ENCODE measurements around the gene HIVEP3. TPM values are rescaled to one million over a fixed set of nuclear protein-coding genes. Genes with fewer than 3 reads are reported as not detected.

The HIVEP3 gene
- total and polyA plus RNA-seq, 8 donors: 1.8 to 65.3 (median 3.8) TPM

DNA sequence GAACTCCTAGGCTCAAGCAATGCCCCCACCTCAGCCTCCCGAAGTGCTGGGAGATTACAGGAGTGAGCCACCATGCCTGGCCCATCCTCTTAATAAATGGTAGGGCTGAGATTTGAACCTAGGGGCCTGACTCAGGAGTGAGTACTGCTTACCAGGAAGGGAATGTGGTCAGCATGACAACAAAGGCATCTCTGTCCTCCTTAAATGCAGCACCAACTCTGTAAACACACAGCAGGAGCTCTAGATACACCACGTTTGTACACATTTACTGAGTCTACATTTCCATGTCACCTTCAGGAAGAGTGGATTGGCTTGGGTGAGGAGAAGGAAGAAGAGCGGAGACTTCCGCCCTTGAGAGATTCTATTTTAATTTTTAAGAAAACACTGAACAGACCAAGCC, 38.5 kb downstream of the HIVEP3 start:
- Histone ChIP-seq H3K9me3 (no peaks in the 10 kb centered on the region), H3K27me3 (no peaks in the 10 kb centered on the region), H3K4me3 (no peak overlapping the region), H3K36me3 (no peaks in the 10 kb centered on the region), H3K4me1 (peaks cover 0 to 38% (median 20%) of the 10 kb centered on the region in 4 donors), H3K27ac (no peak overlapping the region)
- DNase-seq: no peak
- intact Hi-C loops (cut with DNase I; ENCODE audit: low total_unique reads): no loop called here
- 54 to 81% (median 68%) methylated on average over 3 to 4 of the region's 4 CpGs for WGBS, 5 donors
- no peak for TF ChIP-seq POLR2A (IDR thresholded peaks at IDR 0.05)
- TF ChIP-seq EP300 (IDR thresholded peaks at IDR 0.05): no peak
- TF ChIP-seq, protein P1, sequence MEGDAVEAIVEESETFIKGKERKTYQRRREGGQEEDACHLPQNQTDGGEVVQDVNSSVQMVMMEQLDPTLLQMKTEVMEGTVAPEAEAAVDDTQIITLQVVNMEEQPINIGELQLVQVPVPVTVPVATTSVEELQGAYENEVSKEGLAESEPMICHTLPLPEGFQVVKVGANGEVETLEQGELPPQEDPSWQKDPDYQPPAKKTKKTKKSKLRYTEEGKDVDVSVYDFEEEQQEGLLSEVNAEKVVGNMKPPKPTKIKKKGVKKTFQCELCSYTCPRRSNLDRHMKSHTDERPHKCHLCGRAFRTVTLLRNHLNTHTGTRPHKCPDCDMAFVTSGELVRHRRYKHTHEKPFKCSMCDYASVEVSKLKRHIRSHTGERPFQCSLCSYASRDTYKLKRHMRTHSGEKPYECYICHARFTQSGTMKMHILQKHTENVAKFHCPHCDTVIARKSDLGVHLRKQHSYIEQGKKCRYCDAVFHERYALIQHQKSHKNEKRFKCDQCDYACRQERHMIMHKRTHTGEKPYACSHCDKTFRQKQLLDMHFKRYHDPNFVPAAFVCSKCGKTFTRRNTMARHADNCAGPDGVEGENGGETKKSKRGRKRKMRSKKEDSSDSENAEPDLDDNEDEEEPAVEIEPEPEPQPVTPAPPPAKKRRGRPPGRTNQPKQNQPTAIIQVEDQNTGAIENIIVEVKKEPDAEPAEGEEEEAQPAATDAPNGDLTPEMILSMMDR (IDR thresholded peaks at IDR 0.05): no peak

DNA sequence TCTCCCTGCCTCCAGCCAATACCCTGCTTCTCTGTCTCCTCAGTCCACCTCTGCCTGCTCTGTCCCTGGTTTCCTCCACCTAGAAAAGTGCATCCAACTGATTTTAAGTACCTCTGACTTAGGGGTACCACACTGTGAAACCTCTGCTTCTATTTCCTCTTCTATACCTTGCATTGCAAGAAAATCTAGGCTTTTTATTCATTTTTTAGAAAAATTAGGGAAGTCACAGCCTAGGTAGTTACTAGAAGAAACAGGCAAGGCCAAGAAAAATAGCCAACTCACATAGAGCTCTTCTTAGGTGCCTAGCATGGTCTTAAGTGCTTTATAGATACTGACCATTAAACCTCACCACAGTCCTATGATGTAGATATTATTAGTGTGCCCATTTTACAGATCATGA, 39.1 kb downstream of the HIVEP3 start:
- no peaks in the 10 kb centered on the region for H3K9me3 ChIP-seq
- H3K36me3 ChIP-seq: no peaks in the 10 kb centered on the region
- H3K27me3 ChIP-seq: no peaks in the 10 kb centered on the region
- TF ChIP-seq EP300 (IDR thresholded peaks at IDR 0.05) (no peak), POLR2AphosphoS5 (IDR thresholded peaks at IDR 0.05) (no peak), POLR2A (IDR thresholded peaks at IDR 0.05) (no peak)
- TF ChIP-seq, protein P1 (IDR thresholded peaks at IDR 0.05): no peak
- no peak overlapping the region for H3K27ac ChIP-seq
- no peak for DNase-seq
- H3K4me1 ChIP-seq: peaks cover 0 to 43% (median 23%) of the 10 kb centered on the region in 4 donors
- H3K4me3 ChIP-seq: no peak overlapping the region
- intact Hi-C loops (cut with DNase I; ENCODE audit: low total_unique reads): no loop called here

DNA sequence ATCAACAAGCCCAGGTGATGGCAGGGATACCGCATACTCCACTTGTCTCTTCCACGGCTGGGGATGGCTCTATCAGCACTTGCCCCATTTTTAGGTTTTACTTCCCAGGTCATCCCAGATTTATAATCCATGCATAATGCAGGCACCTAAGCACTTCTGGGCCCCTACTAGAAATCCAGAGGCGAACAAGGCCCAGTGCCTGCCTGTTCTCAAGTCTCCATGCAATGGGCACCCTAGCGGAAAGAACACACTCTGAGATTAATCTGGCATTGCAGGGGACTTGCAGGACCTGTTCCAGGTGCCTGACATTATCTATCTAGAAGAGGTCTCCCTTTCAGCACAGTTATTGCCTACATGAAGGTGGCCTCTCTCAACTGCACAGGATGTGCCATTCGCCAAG, 39.8 kb downstream of the HIVEP3 start:
- DNase-seq: no peak
- 89 to 98% (median 95%) methylated on average over 5 of the region's 5 CpGs for WGBS, 5 donors
- Histone ChIP-seq H3K36me3 (no peaks in the 10 kb centered on the region), H3K27ac (no peak overlapping the region), H3K4me3 (no peak overlapping the region), H3K4me1 (peaks cover 0 to 43% (median 23%) of the 10 kb centered on the region in 4 donors), H3K9me3 (no peaks in the 10 kb centered on the region), H3K27me3 (no peaks in the 10 kb centered on the region)
- intact Hi-C loops (cut with DNase I; ENCODE audit: low total_unique reads): no loop called here
- TF ChIP-seq EP300 (IDR thresholded peaks at IDR 0.05): no peak
- TF ChIP-seq POLR2AphosphoS5 (IDR thresholded peaks at IDR 0.05): no peak
- no peak for TF ChIP-seq POLR2A (IDR thresholded peaks at IDR 0.05)
- TF ChIP-seq, protein P1 (IDR thresholded peaks at IDR 0.05): no peak

DNA sequence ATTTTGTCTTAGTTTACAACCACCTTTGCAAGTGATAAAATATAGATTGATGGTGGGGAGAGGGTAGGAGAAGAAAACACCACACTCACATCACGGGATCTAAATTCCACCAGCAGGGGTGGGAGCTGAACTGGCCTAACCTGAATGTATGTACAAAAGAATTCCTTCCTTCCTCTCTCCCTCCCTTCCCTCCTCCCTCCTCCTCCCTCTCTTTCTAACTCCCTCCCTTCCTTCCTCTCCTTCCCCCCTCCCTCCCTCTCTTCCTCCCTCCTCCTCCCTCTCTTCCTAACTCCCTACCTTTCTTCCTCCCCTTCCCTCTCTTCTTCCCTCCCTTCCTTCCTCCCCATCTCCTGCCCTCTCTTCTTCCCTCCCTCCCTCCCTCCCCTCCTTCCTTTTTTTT, 40.2 kb downstream of the HIVEP3 start:
- H3K36me3 ChIP-seq: no peaks in the 10 kb centered on the region
- no peaks in the 10 kb centered on the region for H3K9me3 ChIP-seq
- TF ChIP-seq POLR2AphosphoS5 (IDR thresholded peaks at IDR 0.05) (no peak), POLR2A (IDR thresholded peaks at IDR 0.05) (no peak), EP300 (IDR thresholded peaks at IDR 0.05) (no peak)
- TF ChIP-seq, protein P1 (IDR thresholded peaks at IDR 0.05): no peak
- no peak for DNase-seq
- H3K27me3 ChIP-seq: no peaks in the 10 kb centered on the region
- no peak overlapping the region for H3K27ac ChIP-seq
- WGBS, 5 donors: 50 to 73% (median 55%) methylated on average over 1 of the region's 1 CpG
- peaks cover 0 to 42% (median 23%) of the 10 kb centered on the region in 4 donors for H3K4me1 ChIP-seq
- intact Hi-C loops (cut with DNase I; ENCODE audit: low total_unique reads): no loop called here
- no peak overlapping the region for H3K4me3 ChIP-seq
